Stimulated activated effector memory CD8-positive, alpha-beta T cell treated with anti-CD3 and anti-CD28 coated beads, Interleukin-12 subunit alpha, Interleukin-12 subunit beta, amount 100 ng/mL, for 72 hours (primary cell): ENCODE results near the gene PLXDC2.

Source experiments
- ATAC-seq: fragments of 150-1000 bp; cut with Tn5 transposase; 2 replicates; pipeline ENCODE4 v1.10.0; 2021
- DNase-seq, 2 donors: peaks; one replicate each; pipeline ENCODE4 v3.0.0; 2021 to 2022; ENCODE audit warnings: low spot score in 2 of 2
- H3K27ac Mint-ChIP-seq: one replicate; pipeline ENCODE4 v1.8.0; 2022; ENCODE audit warnings: mild to moderate bottlenecking, mixed read lengths
- H3K36me3 Mint-ChIP-seq: one replicate; pipeline ENCODE4 v1.8.0; 2022; ENCODE audit warnings: mild to moderate bottlenecking, mixed read lengths
- H3K4me1 Mint-ChIP-seq: one replicate; pipeline ENCODE4 v1.8.0; 2022; ENCODE audit warnings: mixed read lengths
- H3K4me3 Mint-ChIP-seq: one replicate; pipeline ENCODE4 v1.8.0; 2022; ENCODE audit warnings: mild to moderate bottlenecking, mixed read lengths
- H3K9me3 Mint-ChIP-seq: one replicate; pipeline ENCODE4 v1.8.0; 2022; ENCODE audit warnings: mixed read lengths

The PLXDC2 gene

GRCh38 chr10:20118119-20118518, 301.9 kb downstream of the PLXDC2 start:
- H3K4me3 Mint-ChIP-seq, result no peak overlapping the region
- no peaks in the 10 kb centered on the region for H3K36me3 Mint-ChIP-seq
- no peak for ATAC-seq
- H3K9me3 Mint-ChIP-seq, result peaks cover 30% of the 10 kb centered on the region
- no peaks in the 10 kb centered on the region for H3K4me1 Mint-ChIP-seq
- DNase-seq, result no peak
- H3K27ac Mint-ChIP-seq, result no peak overlapping the region

- Mint-ChIP-seq H3K9me3 (peaks cover 25% of the 10 kb centered on the region), H3K27ac (no peak overlapping the region), H3K36me3 (no peaks in the 10 kb centered on the region), H3K4me3 (no peak overlapping the region), H3K4me1 (no peaks in the 10 kb centered on the region)
- DNase-seq, result no peak
- no peak for ATAC-seq
These were observed 312.6 kb downstream of the PLXDC2 start for GRCh38 chr10:20128811-20129210.

GRCh38 chr10:20132816-20133215, 316.6 kb downstream of the PLXDC2 start:
- Mint-ChIP-seq H3K36me3 (no peaks in the 10 kb centered on the region), H3K27ac (no peak overlapping the region), H3K4me3 (no peak overlapping the region), H3K4me1 (no peaks in the 10 kb centered on the region), H3K9me3 (peaks cover 18% of the 10 kb centered on the region)
- no peak for DNase-seq
- no peak for ATAC-seq

DNA sequence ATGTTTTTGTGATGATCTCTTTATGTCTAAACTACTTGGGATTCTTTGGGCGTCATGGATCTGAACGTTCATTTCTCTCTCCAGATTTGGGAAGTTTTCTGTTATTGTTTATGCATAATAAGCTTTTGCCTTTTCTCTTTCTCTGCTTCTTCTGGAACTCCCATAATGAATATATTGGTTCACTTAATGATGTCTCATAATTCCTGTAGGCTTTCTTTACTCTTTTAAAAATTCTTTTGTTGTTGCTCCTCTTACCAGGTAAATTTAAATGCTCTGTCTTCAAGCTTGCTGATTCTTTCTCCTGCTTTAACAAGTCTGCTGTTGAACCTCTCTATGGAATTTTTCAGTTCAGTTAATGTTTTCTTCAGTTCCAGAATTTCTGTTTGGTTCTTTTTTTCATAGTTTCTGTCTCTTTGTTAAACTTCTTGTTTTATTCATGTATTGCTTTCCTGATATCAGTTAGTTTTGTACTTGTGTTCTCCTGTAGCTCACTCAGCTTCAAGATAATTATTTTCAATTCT, 317.5 kb downstream of the PLXDC2 start:
- no peaks in the 10 kb centered on the region for H3K4me1 Mint-ChIP-seq
- no peak overlapping the region for H3K4me3 Mint-ChIP-seq
- no peaks in the 10 kb centered on the region for H3K36me3 Mint-ChIP-seq
- DNase-seq, result no peak
- peaks cover 18% of the 10 kb centered on the region for H3K9me3 Mint-ChIP-seq
- ATAC-seq, result no peak
- H3K27ac Mint-ChIP-seq, result no peak overlapping the region

- ATAC-seq, result no peak
These were observed 326.1 kb downstream of the PLXDC2 start for GRCh38 chr10:20142311-20142710.

GRCh38 chr10:20144268-20144667, 328.0 kb downstream of the PLXDC2 start:
- Mint-ChIP-seq H3K4me3 (no peak overlapping the region), H3K36me3 (no peaks in the 10 kb centered on the region), H3K4me1 (no peaks in the 10 kb centered on the region), H3K27ac (no peak overlapping the region), H3K9me3 (peaks cover 2% of the 10 kb centered on the region)
- DNase-seq, result no peak
- no peak for ATAC-seq

More at GRCh38 chr10:20142311-20142710, 326.1 kb downstream of the PLXDC2 start:
- Mint-ChIP-seq H3K4me1 (no peaks in the 10 kb centered on the region), H3K36me3 (no peaks in the 10 kb centered on the region), H3K9me3 (no peaks in the 10 kb centered on the region), H3K27ac (no peak overlapping the region), H3K4me3 (no peak overlapping the region)
- DNase-seq, result no peak

DNA sequence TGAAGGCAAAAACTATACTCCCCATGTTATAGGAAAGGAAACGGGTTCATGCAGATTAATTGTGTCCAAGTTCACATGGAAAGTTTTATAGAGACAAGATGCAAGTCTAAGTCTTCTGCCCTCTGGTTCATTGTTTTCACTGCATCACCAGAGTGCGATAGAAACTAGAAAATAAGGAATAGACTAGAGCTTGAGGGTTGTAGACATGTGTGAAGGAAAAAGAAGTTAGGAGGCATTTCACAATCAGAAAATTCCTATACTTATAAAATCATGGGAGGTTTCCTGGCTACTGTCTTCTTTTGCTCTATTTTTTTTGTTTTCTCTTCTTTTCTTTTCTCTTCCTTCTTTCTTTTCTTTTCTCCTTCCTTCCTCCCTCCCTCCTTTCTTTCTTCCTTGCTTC, 329.8 kb downstream of the PLXDC2 start:
- H3K4me3 Mint-ChIP-seq, result no peak overlapping the region
- no peaks in the 10 kb centered on the region for H3K36me3 Mint-ChIP-seq
- no peak overlapping the region for H3K27ac Mint-ChIP-seq

DNA sequence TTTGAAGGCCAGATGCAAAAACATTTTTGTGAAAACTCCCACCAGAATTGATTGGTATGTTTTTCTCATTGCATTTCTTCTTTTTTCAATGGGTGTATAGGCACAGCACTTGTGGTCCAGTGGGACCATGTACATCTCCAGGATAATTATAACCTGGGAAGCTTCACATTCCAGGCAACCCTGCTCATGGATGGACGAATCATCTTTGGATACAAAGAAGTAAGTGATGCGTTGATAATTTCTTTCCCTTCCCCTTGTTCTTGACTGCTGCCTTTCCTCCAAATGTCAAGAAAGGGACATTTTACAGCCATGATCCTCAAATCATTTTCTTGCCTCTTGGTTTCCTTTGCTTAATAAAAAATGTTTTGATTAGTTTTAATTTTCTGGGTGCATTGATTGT, 331.5 kb downstream of the PLXDC2 start:
- no peak for DNase-seq
- H3K27ac Mint-ChIP-seq, result no peak overlapping the region
- peaks cover 11% of the 10 kb centered on the region for H3K9me3 Mint-ChIP-seq
- no peak for ATAC-seq
- H3K4me1 Mint-ChIP-seq, result no peaks in the 10 kb centered on the region
- H3K4me3 Mint-ChIP-seq, result no peak overlapping the region
- no peaks in the 10 kb centered on the region for H3K36me3 Mint-ChIP-seq

More for the DNA sequence above, 329.8 kb downstream of the PLXDC2 start:
- DNase-seq (no peak), ATAC-seq (no peak)
- no peaks in the 10 kb centered on the region for H3K4me1 Mint-ChIP-seq
- H3K9me3 Mint-ChIP-seq, result peaks cover 10% of the 10 kb centered on the region

DNA sequence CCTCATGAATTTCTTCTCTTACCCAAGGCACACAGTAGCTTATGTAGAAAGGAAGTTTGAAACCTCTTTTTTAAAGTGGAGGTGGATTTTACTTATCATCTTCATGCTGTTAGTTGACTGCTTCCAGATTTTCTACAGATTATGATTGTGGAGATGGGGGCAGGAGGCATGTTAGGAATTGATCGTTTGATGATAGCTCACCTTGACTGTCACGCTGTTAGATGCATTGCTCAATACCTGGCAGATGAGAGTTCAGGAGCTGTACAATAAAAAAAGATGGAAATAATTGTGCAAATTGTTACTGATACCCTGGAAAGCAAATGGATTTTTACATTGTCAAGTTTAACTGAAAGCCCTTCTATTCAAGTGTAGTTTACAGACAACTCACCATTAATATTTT, 340.3 kb downstream of the PLXDC2 start:
- DNase-seq, result no peak
- H3K36me3 Mint-ChIP-seq, result no peaks in the 10 kb centered on the region
- no peaks in the 10 kb centered on the region for H3K4me1 Mint-ChIP-seq
- ATAC-seq, result no peak
- no peak overlapping the region for H3K27ac Mint-ChIP-seq
- no peak overlapping the region for H3K4me3 Mint-ChIP-seq
- peaks cover 3% of the 10 kb centered on the region for H3K9me3 Mint-ChIP-seq

GRCh38 chr10:20157314-20157713, 341.1 kb downstream of the PLXDC2 start:
- Mint-ChIP-seq H3K27ac (no peak overlapping the region), H3K4me3 (no peak overlapping the region), H3K9me3 (peaks cover 8% of the 10 kb centered on the region), H3K36me3 (no peaks in the 10 kb centered on the region), H3K4me1 (no peaks in the 10 kb centered on the region)
- DNase-seq (no peak), ATAC-seq (no peak)

GRCh38 chr10:20158086-20158485, 341.9 kb downstream of the PLXDC2 start:
- H3K4me3 Mint-ChIP-seq, result no peak overlapping the region
- H3K36me3 Mint-ChIP-seq, result no peaks in the 10 kb centered on the region
- no peak for ATAC-seq

DNA sequence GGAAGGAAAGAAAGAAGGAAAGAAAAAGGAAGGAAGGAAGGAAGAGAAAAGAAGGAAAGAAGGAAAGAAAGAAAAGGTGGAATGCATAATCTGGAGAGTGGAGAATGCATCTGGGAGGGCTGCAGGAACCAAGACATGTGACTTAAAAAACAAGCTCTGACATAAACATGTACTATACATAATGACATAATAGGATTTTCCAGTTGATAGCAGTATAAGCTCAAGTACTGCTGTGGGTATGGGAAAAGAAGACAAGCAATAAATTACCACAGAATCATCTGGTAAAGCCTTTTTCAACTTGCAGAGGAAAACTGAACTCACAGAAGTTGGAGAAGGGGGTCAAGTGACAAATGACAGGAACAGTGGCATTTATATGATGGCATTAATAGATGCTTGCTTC, 345.9 kb downstream of the PLXDC2 start:
- no peak overlapping the region for H3K27ac Mint-ChIP-seq
- H3K4me1 Mint-ChIP-seq, result no peaks in the 10 kb centered on the region
- no peaks in the 10 kb centered on the region for H3K36me3 Mint-ChIP-seq
- no peak overlapping the region for H3K4me3 Mint-ChIP-seq
- ATAC-seq (no peak), DNase-seq (no peak)
- H3K9me3 Mint-ChIP-seq, result peaks cover 12% of the 10 kb centered on the region

More at GRCh38 chr10:20158086-20158485, 341.9 kb downstream of the PLXDC2 start:
- no peak overlapping the region for H3K27ac Mint-ChIP-seq
- DNase-seq, result no peak
- H3K4me1 Mint-ChIP-seq, result no peaks in the 10 kb centered on the region
- peaks cover 8% of the 10 kb centered on the region for H3K9me3 Mint-ChIP-seq

- Mint-ChIP-seq H3K4me1 (no peaks in the 10 kb centered on the region), H3K27ac (no peak overlapping the region), H3K9me3 (peaks cover 12% of the 10 kb centered on the region), H3K36me3 (no peaks in the 10 kb centered on the region), H3K4me3 (no peak overlapping the region)
- no peak for ATAC-seq
- no peak for DNase-seq
These were observed 350.0 kb downstream of the PLXDC2 start for GRCh38 chr10:20166096-20166675.

DNA sequence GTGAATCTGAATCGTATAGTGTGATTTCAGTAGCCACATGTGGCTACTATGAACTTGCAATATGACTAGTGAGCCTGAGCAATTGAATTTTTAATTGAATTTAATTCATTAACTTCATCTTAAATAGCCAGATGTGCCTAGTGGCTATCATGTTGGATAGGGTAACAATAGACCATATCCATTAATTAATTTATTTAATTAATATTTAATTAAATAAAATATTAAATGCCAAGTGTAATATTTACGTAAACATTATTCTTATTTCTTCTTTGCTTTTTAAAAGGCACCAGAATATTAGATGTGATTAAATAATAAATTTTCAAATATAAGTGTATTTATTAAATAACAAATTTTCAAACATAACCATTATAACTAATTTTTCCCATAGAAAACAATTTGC, 354.4 kb downstream of the PLXDC2 start:
- Mint-ChIP-seq H3K9me3 (no peaks in the 10 kb centered on the region), H3K4me1 (no peaks in the 10 kb centered on the region), H3K36me3 (no peaks in the 10 kb centered on the region), H3K4me3 (no peak overlapping the region), H3K27ac (no peak overlapping the region)
- no peak for DNase-seq
- no peak for ATAC-seq

- Mint-ChIP-seq H3K36me3 (no peaks in the 10 kb centered on the region), H3K4me3 (no peak overlapping the region), H3K27ac (no peak overlapping the region), H3K4me1 (no peaks in the 10 kb centered on the region), H3K9me3 (no peaks in the 10 kb centered on the region)
- ATAC-seq (no peak), DNase-seq (no peak)
These were observed 356.8 kb downstream of the PLXDC2 start for GRCh38 chr10:20173046-20173445.

DNA sequence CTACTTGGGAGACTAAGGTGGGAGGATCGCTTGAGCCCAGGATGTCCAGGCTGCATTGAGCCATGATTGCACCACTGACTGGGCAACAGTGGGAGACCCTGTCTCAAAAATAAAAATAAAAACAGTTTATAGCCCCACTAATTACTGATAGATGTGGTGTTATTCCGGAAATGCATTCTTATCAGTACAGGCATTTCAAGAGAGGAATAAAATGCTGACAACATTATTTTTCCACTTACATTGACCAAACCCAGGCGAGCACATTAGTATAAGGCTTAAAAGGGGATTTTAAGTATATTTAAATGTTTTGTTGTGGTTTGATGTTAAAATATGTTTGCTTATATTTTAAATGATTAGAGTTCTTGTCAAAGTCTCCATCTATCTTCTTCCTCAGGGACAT, 359.5 kb downstream of the PLXDC2 start:
- Mint-ChIP-seq H3K36me3 (no peaks in the 10 kb centered on the region), H3K9me3 (no peaks in the 10 kb centered on the region), H3K27ac (no peak overlapping the region), H3K4me3 (no peak overlapping the region), H3K4me1 (no peaks in the 10 kb centered on the region)
- no peak for DNase-seq
- no peak for ATAC-seq

- H3K4me3 Mint-ChIP-seq, result no peak overlapping the region
- H3K27ac Mint-ChIP-seq, result no peak overlapping the region
- no peak for ATAC-seq
- DNase-seq, result no peak
- no peaks in the 10 kb centered on the region for H3K36me3 Mint-ChIP-seq
- H3K4me1 Mint-ChIP-seq, result no peaks in the 10 kb centered on the region
- peaks cover 4% of the 10 kb centered on the region for H3K9me3 Mint-ChIP-seq
These were observed 364.5 kb downstream of the PLXDC2 start for GRCh38 chr10:20180766-20181165.
